Measurements from ENCODE around the gene OLIG3. TPM values are rescaled to one million over a fixed set of nuclear protein-coding genes. Genes with fewer than 3 reads are reported as not detected.

OLIG3 gene
- total and polyA plus RNA-seq, 2 of the 13 experiments (the other 11 are each of a cell fraction or from before 2014, with no cell fraction given), result not detected

- peak; percentile 93 for TF ChIP-seq EZH2 (conservative IDR thresholded peaks at IDR 0.05; ENCODE audit: low read depth, low read length)
Observed at GRCh38 chr6:137497721-137498463, 3.7 kb upstream of the OLIG3 start (continued).

- H3K27ac ChIP-seq (ENCODE audit: extremely low read length, insufficient read depth, low read length), result no peak overlapping the region
- no peak overlapping the region; the same call in 1 of the 2 replicates for H3K9ac ChIP-seq (ENCODE audit: insufficient read depth, low read depth, low read length)
- H4K20me1 ChIP-seq (ENCODE audit: insufficient read depth, low read length), result no peaks in the 10 kb centered on the region
- DNase-seq (ENCODE audit: low spot score) (no peak), ATAC-seq (peak; percentile 29; the same call in 2 of the 3 replicates), FAIRE-seq (no peak)
- H3K36me3 ChIP-seq (replicated peaks in 1 of 2; ENCODE audit: control insufficient read depth in 1 of 2, insufficient read depth in 2 of 2, low read length in 2 of 2), result no peaks in the 10 kb centered on the region
- POLR2A ChIA-PET, result no interaction called here
- peak overlapping the region; percentile 78 for H3K4me2 ChIP-seq (ENCODE audit: low read depth, low read length)
- peaks cover 13% of the 10 kb centered on the region; the same call in 1 of the 2 replicates for H3K4me1 ChIP-seq (ENCODE audit: insufficient read depth, low read length)
- peaks cover 16 to 69% of the 10 kb centered on the region in 2 experiments for H3K27me3 ChIP-seq (ENCODE audit: control insufficient read depth in 1 of 2, insufficient read depth in 2 of 2, low read length in 2 of 2)
- CTCF ChIA-PET (ENCODE audit: low intra/inter-chr PET ratio, low total read pairs), result no interaction called here
- no peaks in the 10 kb centered on the region for H3K79me2 ChIP-seq (ENCODE audit: insufficient read depth, low read length)
- TF ChIP-seq MEIS1 (CRISPR knock-in tag; IDR thresholded peaks at IDR 0.05; ENCODE audit: borderline replicate concordance) (0 out of 2 replicates have a peak, but pooled peaks have one; percentile 33), UBTF (CRISPR knock-in tag; IDR thresholded peaks at IDR 0.05) (0 out of 2 replicates have a peak, but pooled peaks have one; percentile 38), MTERF4 (CRISPR knock-in tag; IDR thresholded peaks at IDR 0.05) (peak; percentile 10; the same call in 1 of the 2 replicates), ARNT2 (CRISPR knock-in tag; IDR thresholded peaks at IDR 0.05; ENCODE audit: low read depth) (0 out of 2 replicates have a peak, but pooled peaks have one; percentile 53), ZNF629 (CRISPR knock-in tag; conservative IDR thresholded peaks at IDR 0.05) (peak; percentile 79), RBM39 (IDR thresholded peaks at IDR 0.05; ENCODE audit: low read depth, low read length, poor library complexity, severe bottlenecking) (no peak), KLF12 (CRISPR knock-in tag; IDR thresholded peaks at IDR 0.05; ENCODE audit: borderline replicate concordance) (no peak), ZNF235 (CRISPR knock-in tag; IDR thresholded peaks at IDR 0.05; ENCODE audit: borderline replicate concordance) (0 out of 2 replicates have a peak, but pooled peaks have one; percentile 37)
- H3K9me3 ChIP-seq (ENCODE audit: low read length), result no peaks in the 10 kb centered on the region
- BruUV-seq (replicated peaks), result no TSS peak
- intact Hi-C loops (cut with micrococcal nuclease; ENCODE audit: unreplicated experiment) (no loop called here), in situ Hi-C loops (cut with HindIII; ENCODE audit: extremely low pct_ligation_motif_present, low pct_unique_long_range_greater_than_20kb) (no loop called here)
- WGBS (ENCODE audit: low lambda C conversion rate), result 38% methylated on average over 32 of the region's 47 CpGs
- H3K4me3 ChIP-seq (replicated peaks in 1 of 3; ENCODE audit: insufficient read depth in 1 of 3, low read depth in 2 of 3, low read length in 3 of 3), result peak overlapping the region; percentile 17 to 64 (median 48); a peak in 4 of 6 replicates
- H2AFZ ChIP-seq (ENCODE audit: low read length), result no peak overlapping the region
Observed at GRCh38 chr6:137496909-137497720, 2.9 kb upstream of the OLIG3 start.

Data from HepG2 (cell line).